BLaER1 (cell line): ENCODE results near the gene SERINC5.
A peak's percentile ranks its signal among the peaks of the same experiment; 100 is the strongest.
"Not testable (repeated sequence)": the region's sequence is repeated elsewhere in the genome, so short reads cannot be mapped to it uniquely, and the experiment has no call there.

ENCODE experiments used
- H3K27ac ChIP-seq: shearing (Covaris generic); formaldehyde crosslinking; 2 replicates; pipeline ENCODE4 v1.8.1; 2022
- H3K27me3 ChIP-seq: shearing (Covaris generic); formaldehyde crosslinking; 2 replicates; pipeline ENCODE4 v1.8.1; 2022
- H3K36me3 ChIP-seq: shearing (Covaris generic); formaldehyde crosslinking; 2 replicates; pipeline ENCODE4 v1.8.1; 2022
- H3K4me1 ChIP-seq: shearing (Covaris generic); formaldehyde crosslinking; 2 replicates; pipeline ENCODE4 v1.8.1; 2022
- H3K4me2 ChIP-seq: shearing (Covaris generic); formaldehyde crosslinking; 2 replicates; pipeline ENCODE4 v1.8.1; 2022
- H3K4me3 ChIP-seq: shearing (Covaris generic); formaldehyde crosslinking; 2 replicates; pipeline ENCODE4 v1.8.1; 2022
- H3K9ac ChIP-seq: shearing (Covaris generic); formaldehyde crosslinking; 2 replicates; pipeline ENCODE4 v1.8.1; 2022
- H3K9me3 ChIP-seq: shearing (Covaris generic); formaldehyde crosslinking; 2 replicates; pipeline ENCODE4 v1.8.1; 2022
- H4K20me1 ChIP-seq: shearing (Covaris generic); formaldehyde crosslinking; 2 replicates; pipeline ENCODE4 v1.8.1; 2022
- Cebpa-rat ChIP-seq: shearing (Covaris generic); IDR thresholded peaks from 2 replicates; pipeline ENCODE4 v1.8.1; 2022

Gene SERINC5

GRCh38 chr5:80206282-80206681 is 49.6 kb downstream of the SERINC5 start:
- H3K27me3 ChIP-seq = no peaks in the 10 kb centered on the region
- H3K27ac ChIP-seq = peak overlapping the region; percentile 33; the same call in 1 of the 2 replicates
- H3K4me2 ChIP-seq = no peak overlapping the region
- TF ChIP-seq Cebpa-rat = no peak
- H3K4me1 ChIP-seq = peaks cover 47% of the 10 kb centered on the region
- H3K4me3 ChIP-seq = no peak overlapping the region
- peaks cover 99% of the 10 kb centered on the region for H4K20me1 ChIP-seq
- H3K9ac ChIP-seq = no peak overlapping the region
- peaks cover 100% of the 10 kb centered on the region for H3K36me3 ChIP-seq
- peaks cover 81% of the 10 kb centered on the region for H3K9me3 ChIP-seq

GRCh38 chr5:80205846-80206245 is 50.0 kb downstream of the SERINC5 start:
- Histone ChIP-seq H3K4me2 (0 out of 2 replicates have a peak overlapping the region, but pooled peaks have one; percentile 9), H4K20me1 (peaks cover 98% of the 10 kb centered on the region), H3K27ac (peak overlapping the region; percentile 45; the same call in 1 of the 2 replicates), H3K36me3 (peaks cover 100% of the 10 kb centered on the region), H3K4me1 (peaks cover 51% of the 10 kb centered on the region), H3K27me3 (no peaks in the 10 kb centered on the region), H3K9me3 (peaks cover 81% of the 10 kb centered on the region), H3K4me3 (no peak overlapping the region), H3K9ac (no peak overlapping the region)
- no peak for TF ChIP-seq Cebpa-rat

- H3K27me3 ChIP-seq = no peaks in the 10 kb centered on the region
- no peak overlapping the region for H3K4me3 ChIP-seq
- peaks cover 90% of the 10 kb centered on the region for H4K20me1 ChIP-seq
- H3K4me1 ChIP-seq = peaks cover 56% of the 10 kb centered on the region
- peak overlapping the region; percentile 45 for H3K27ac ChIP-seq
- H3K9me3 ChIP-seq = peaks cover 74% of the 10 kb centered on the region
- H3K36me3 ChIP-seq = peaks cover 100% of the 10 kb centered on the region
- H3K4me2 ChIP-seq = 0 out of 2 replicates have a peak overlapping the region, but pooled peaks have one; percentile 9
- TF ChIP-seq Cebpa-rat = no peak
- peak overlapping the region; percentile 27; the same call in 1 of the 2 replicates for H3K9ac ChIP-seq
Observed at GRCh38 chr5:80204808-80205614, 50.8 kb downstream of the SERINC5 start.

- not testable (repeated sequence) for H3K9ac ChIP-seq, H3K4me3 ChIP-seq, H3K27me3 ChIP-seq, H3K27ac ChIP-seq, H3K4me2 ChIP-seq
- Histone ChIP-seq H4K20me1 (peaks cover 57% of the 10 kb centered on the region), H3K36me3 (peaks cover 100% of the 10 kb centered on the region), H3K4me1 (peaks cover 78% of the 10 kb centered on the region), H3K9me3 (peaks cover 43% of the 10 kb centered on the region)
Observed at GRCh38 chr5:80201763-80202162, 54.1 kb downstream of the SERINC5 start.

DNA sequence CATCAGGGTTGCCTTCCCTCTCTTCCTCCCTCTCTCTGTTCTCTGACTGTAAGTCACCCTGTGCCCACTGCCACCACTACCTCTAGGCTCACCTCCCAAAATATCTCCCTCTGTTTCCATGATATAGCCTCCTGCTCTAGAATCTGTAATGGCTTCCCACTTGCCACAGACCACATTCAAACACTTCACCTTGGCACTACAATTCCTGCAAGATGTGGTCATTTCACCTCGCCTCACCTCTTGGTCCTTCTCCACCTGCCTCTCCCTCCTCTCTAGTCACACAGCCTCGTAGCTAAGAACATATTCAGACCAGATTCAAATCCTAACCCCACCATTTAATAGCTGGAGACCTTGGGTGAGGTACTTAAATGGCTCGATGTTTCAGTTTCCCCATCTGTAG is 56.9 kb downstream of the SERINC5 start:
- Histone ChIP-seq H3K27ac (peak overlapping the region; percentile 93), H3K27me3 (no peaks in the 10 kb centered on the region), H3K4me2 (peak overlapping the region; percentile 91), H3K9me3 (peaks cover 14% of the 10 kb centered on the region; the same call in 1 of the 2 replicates), H3K9ac (peak overlapping the region; percentile 49; the same call in 1 of the 2 replicates), H3K36me3 (peaks cover 82% of the 10 kb centered on the region), H4K20me1 (peaks cover 29% of the 10 kb centered on the region), H3K4me3 (peak overlapping the region; percentile 1; the same call in 1 of the 2 replicates), H3K4me1 (peaks cover 86% of the 10 kb centered on the region)
- TF ChIP-seq Cebpa-rat = no peak

DNA sequence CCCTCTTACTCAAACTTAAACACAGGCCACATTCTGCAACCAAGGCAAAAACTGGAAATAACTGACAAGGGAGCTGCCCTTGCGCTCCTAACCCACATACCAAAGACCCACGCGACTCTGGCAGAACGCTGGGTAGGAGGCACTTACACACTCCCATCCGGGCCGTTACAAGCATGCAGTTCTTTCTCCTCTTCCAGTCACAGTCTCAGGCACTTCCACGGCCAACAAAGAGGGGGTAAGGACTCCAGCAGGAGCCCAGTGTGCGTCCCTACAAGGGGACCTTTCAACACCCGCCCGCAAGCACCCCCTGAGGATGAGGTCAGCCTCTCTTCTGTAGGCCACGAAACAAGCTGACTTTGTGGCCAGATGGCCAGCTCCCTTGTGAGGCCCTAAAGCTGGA is 57.4 kb downstream of the SERINC5 start:
- Histone ChIP-seq H3K27me3 (no peaks in the 10 kb centered on the region), H4K20me1 (peaks cover 24% of the 10 kb centered on the region), H3K36me3 (peaks cover 77% of the 10 kb centered on the region), H3K4me1 (peaks cover 86% of the 10 kb centered on the region), H3K9me3 (peaks cover 14% of the 10 kb centered on the region; the same call in 1 of the 2 replicates), H3K4me2 (peak overlapping the region; percentile 91), H3K9ac (peak overlapping the region; percentile 49; the same call in 1 of the 2 replicates), H3K4me3 (0 out of 2 replicates have a peak overlapping the region, but pooled peaks have one; percentile 1), H3K27ac (peak overlapping the region; percentile 93)
- TF ChIP-seq Cebpa-rat = no peak

- no peak for TF ChIP-seq Cebpa-rat
- Histone ChIP-seq H4K20me1 (no peaks in the 10 kb centered on the region), H3K4me1 (peaks cover 92% of the 10 kb centered on the region), H3K27me3 (no peaks in the 10 kb centered on the region), H3K27ac (peak overlapping the region; percentile 93), H3K4me2 (peak overlapping the region; percentile 91), H3K9ac (peak overlapping the region; percentile 82), H3K9me3 (0 out of 2 replicates have a peak, but pooled peaks cover 2% of the 10 kb centered on the region), H3K36me3 (peaks cover 52% of the 10 kb centered on the region), H3K4me3 (peak overlapping the region; percentile 34)
Observed at GRCh38 chr5:80195837-80196400, 59.9 kb downstream of the SERINC5 start.

DNA sequence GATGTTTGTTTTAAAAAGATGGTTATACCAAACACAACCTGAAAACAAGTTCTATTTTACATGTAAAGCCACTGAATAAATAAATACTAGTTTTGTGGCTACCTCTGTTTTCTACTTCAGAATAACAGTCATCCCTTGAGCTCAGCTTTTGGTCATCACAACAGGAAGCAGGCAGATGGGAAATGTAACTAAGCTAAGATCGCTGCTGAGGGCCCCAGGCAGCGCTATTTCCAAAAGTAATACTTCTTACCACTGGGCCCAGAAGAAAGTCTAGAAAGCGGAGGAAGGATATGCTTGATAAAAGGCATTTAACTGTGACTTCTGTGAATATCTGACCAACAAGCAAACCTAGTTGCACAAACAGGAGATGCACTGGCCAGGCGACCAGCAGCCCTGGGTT is 61.4 kb downstream of the SERINC5 start:
- Histone ChIP-seq H3K9ac (peak overlapping the region; percentile 82), H3K4me1 (peaks cover 96% of the 10 kb centered on the region), H3K4me3 (peak overlapping the region; percentile 52), H3K9me3 (no peaks in the 10 kb centered on the region), H3K4me2 (peak overlapping the region; percentile 91), H3K36me3 (peaks cover 38% of the 10 kb centered on the region), H4K20me1 (no peaks in the 10 kb centered on the region), H3K27me3 (no peaks in the 10 kb centered on the region), H3K27ac (peak overlapping the region; percentile 93)
- no peak for TF ChIP-seq Cebpa-rat

DNA sequence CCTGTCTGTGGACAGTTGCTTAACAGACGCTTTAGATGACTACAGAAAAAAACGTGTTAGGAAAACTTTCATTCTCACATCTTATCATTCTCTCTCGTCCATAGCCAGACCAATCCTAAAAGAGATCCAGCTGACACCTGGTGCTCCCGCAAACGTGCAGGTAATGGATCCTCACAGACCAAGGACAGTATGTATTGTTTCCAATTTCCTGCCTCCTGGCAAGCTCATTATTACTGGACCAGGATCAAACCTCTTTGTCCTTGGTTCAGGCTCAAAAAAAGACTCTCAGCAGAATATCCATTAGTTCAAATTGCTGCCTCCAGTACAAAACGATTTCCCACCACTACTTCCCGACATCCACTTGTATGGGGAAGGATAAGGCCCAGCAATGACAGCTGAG is 62.4 kb downstream of the SERINC5 start:
- H3K4me2 ChIP-seq = peak overlapping the region; percentile 91
- no peak for TF ChIP-seq Cebpa-rat
- no peaks in the 10 kb centered on the region for H3K9me3 ChIP-seq
- no peaks in the 10 kb centered on the region for H3K27me3 ChIP-seq
- H3K9ac ChIP-seq = peak overlapping the region; percentile 82
- H4K20me1 ChIP-seq = no peaks in the 10 kb centered on the region
- peaks cover 96% of the 10 kb centered on the region for H3K4me1 ChIP-seq
- peaks cover 29% of the 10 kb centered on the region for H3K36me3 ChIP-seq
- peak overlapping the region; percentile 93 for H3K27ac ChIP-seq
- H3K4me3 ChIP-seq = peak overlapping the region; percentile 52
